DND-41 (cell line): Measurements from ENCODE around the gene INPP5A.

Experiments used
- EZH2 ChIP-seq: IDR thresholded peaks from 3 replicates; pipeline ENCODE4 v1.6.1; 2012; ENCODE audit warnings: borderline replicate concordance, low read depth, mild to moderate bottlenecking, moderate library complexity, low read length, inconsistent platforms; ENCODE audit not compliant: severe bottlenecking
- TF ChIP-seq, protein P1 (sequence below): IDR thresholded peaks from 2 replicates; pipeline ENCODE4 v1.5.1; 2012; ENCODE audit warnings: borderline replicate concordance, low read length, moderate library complexity, mild to moderate bottlenecking; ENCODE audit not compliant: poor library complexity, severe bottlenecking; ENCODE audit errors: extremely low read depth

DNA sequence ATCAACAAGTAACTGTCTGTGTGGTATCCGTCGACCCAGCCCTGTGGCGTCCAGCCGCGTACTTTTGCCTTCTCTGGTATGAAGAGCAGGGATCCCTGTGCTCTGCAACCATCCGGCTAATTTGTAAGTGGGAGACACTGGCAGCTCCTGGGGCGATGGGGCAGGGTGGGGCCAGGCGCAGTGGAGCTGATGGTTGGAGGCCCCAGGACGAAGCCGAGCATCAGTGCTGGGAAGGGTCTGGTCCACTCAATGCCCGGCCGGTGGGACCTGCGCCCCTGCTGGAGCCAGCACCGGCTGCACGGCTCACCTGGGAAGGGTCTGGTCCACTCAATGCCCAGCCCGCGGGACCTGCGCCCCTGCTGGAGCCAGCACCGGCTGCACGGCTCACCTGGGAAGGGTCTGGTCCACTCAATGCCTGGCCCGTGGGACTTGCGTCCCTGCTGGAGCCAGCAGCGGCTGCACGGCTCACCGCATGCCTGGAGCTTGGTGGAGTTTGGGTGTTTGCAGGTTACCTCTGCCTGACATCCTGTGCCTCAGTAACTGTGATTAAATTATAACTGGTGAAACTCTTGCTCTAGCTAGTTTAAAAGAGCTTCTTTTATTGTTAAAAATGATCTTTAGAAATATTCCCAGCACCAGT lies 152.3 kb downstream of the INPP5A start:
- no peak for TF ChIP-seq EZH2
- TF ChIP-seq, protein P1, sequence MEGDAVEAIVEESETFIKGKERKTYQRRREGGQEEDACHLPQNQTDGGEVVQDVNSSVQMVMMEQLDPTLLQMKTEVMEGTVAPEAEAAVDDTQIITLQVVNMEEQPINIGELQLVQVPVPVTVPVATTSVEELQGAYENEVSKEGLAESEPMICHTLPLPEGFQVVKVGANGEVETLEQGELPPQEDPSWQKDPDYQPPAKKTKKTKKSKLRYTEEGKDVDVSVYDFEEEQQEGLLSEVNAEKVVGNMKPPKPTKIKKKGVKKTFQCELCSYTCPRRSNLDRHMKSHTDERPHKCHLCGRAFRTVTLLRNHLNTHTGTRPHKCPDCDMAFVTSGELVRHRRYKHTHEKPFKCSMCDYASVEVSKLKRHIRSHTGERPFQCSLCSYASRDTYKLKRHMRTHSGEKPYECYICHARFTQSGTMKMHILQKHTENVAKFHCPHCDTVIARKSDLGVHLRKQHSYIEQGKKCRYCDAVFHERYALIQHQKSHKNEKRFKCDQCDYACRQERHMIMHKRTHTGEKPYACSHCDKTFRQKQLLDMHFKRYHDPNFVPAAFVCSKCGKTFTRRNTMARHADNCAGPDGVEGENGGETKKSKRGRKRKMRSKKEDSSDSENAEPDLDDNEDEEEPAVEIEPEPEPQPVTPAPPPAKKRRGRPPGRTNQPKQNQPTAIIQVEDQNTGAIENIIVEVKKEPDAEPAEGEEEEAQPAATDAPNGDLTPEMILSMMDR, result no peak
